ENCODE measurements around the gene LPGAT1.

Gene LPGAT1

GRCh38 chr1:211829343-211830054, 1.1 kb downstream of the LPGAT1 start:
- TF ChIP-seq CTCF (IDR thresholded peaks at IDR 0.05; ENCODE audit: borderline replicate concordance, control extremely low read depth, extremely low read depth, insufficient read depth, missing control alignments), result no peak
- no peak for DNase-seq (ENCODE audit: low spot score)
- in situ Hi-C loops (cut with MboI; ENCODE audit: low sequenced_read_pairs, unreplicated experiment), result no loop called here

DNA sequence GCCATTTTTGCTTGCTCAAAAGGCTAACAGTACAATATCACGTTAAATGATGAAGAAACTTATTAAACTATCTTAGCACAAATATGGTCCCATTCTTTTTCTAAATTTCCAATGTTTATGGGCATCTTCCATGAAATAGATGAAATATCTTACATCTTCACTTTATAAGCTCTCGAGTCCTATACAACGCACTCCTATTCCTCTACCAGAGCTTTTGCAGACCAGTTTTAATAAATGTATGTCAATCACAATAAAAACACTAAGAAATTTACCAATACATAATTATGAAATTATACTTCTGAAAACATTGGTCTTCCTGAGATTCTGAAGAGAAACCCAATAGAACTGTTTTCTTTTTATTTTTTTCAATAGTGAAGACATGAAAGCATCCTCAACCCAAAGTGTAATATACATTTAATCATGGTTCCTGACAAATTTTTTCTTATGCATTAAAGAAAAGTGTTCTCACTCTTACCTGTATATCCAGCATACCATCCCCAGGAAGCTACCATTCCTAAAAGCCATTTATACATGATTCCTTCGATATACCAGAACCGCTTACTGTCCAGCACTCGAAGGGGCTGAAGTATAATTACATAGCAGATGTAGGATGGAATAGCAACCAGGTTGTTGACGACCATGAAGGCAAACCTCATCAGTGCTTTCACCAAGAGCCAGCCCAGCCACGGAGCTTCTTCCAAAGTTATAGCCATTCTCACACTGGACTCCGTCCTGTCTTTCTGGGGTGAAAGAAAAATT, 1.8 kb downstream of the LPGAT1 start:
- no peak for TF ChIP-seq CTCF (IDR thresholded peaks at IDR 0.05; ENCODE audit: borderline replicate concordance, control extremely low read depth, extremely low read depth, insufficient read depth, missing control alignments)
- DNase-seq (ENCODE audit: low spot score), result no peak
- in situ Hi-C loops (cut with MboI; ENCODE audit: low sequenced_read_pairs, unreplicated experiment), result no loop called here

DNA sequence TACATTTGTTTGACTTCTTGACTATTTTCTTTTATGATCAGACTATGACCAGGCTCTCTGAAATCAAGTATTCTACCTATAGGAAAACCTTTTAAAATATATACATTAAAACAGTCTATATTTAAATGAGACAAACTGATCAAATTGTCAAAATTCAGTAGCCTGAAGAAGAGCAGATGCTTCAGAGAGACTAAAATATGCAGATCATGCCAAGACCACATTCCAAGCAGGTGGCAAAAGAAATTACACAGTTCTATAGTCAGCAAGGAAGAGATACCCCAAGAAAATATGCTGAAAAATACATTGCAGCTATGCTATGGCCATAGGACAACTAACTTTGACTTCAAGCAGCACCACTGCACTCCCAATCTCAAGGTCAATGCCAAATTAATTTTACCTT, 3.5 kb downstream of the LPGAT1 start:
- in situ Hi-C loops (cut with MboI; ENCODE audit: low sequenced_read_pairs, unreplicated experiment), result no loop called here
- no peak for TF ChIP-seq CTCF (IDR thresholded peaks at IDR 0.05; ENCODE audit: borderline replicate concordance, control extremely low read depth, extremely low read depth, insufficient read depth, missing control alignments)
- DNase-seq (ENCODE audit: low spot score), result no peak

GRCh38 chr1:211825980-211826379, 4.6 kb downstream of the LPGAT1 start:
- no peak for TF ChIP-seq CTCF (IDR thresholded peaks at IDR 0.05; ENCODE audit: borderline replicate concordance, control extremely low read depth, extremely low read depth, insufficient read depth, missing control alignments)
- in situ Hi-C loops (cut with MboI; ENCODE audit: low sequenced_read_pairs, unreplicated experiment), result no loop called here
- no peak for DNase-seq (ENCODE audit: low spot score)

DNA sequence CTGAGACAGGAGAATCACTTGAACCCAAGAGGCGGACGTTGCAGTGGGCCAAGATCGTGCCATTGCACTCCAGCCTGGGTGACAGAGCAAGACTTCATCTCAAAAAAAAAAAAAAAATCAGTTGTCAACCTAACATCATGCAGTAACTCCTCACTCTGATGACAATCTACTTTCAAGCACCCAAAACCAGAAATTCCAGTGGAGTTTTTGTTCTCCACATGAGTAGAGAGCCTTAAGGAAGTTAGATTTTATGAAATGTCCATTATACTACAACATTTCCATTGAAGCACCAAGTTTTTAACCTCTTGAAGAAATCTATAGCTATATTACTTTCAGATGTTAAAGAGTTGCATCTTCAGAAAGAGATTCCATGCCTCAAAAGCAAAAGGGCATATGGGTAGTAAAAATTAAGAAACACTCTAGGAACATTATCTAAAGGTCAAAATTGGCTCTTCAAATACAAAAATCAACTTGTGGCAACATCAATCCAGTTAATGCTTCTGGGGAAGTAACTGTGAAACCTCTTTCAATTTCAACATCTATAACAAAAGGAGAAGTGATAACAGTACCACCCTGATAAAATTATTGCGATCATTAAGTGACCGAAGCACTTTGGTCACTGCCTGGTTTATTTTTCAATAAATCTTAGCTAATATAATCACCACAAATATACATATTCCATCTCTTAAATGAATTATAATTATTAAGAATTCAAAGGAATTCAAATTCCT, 7.7 kb downstream of the LPGAT1 start:
- no peak for DNase-seq (ENCODE audit: low spot score)
- TF ChIP-seq CTCF (IDR thresholded peaks at IDR 0.05; ENCODE audit: borderline replicate concordance, control extremely low read depth, extremely low read depth, insufficient read depth, missing control alignments), result no peak
- in situ Hi-C loops (cut with MboI; ENCODE audit: low sequenced_read_pairs, unreplicated experiment), result no loop called here

DNA sequence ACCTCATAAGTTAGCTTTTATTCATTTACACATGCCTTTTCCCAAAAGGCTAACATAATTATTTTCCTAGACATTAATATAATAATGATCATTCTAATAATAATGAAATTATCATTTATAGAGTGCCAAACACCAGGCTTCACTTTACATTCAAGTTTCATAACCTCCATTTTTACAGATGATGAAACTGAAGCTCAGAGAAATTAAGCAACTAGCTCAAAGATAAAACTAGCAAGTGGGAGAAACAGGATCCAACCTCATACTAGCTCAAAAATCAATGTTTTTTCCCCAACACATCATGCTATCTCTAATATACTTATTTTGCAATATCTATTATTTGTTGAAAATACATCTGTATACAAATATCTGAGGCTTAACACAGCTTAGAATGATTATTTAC, 14.0 kb downstream of the LPGAT1 start:
- no peak for TF ChIP-seq CTCF (IDR thresholded peaks at IDR 0.05; ENCODE audit: borderline replicate concordance, control extremely low read depth, extremely low read depth, insufficient read depth, missing control alignments)
- in situ Hi-C loops (cut with MboI; ENCODE audit: low sequenced_read_pairs, unreplicated experiment), result no loop called here
- DNase-seq (ENCODE audit: low spot score), result no peak

Measured in GM13976 (cell line).